ENCODE results near the gene PAPSS1.

PAPSS1 gene

DNA sequence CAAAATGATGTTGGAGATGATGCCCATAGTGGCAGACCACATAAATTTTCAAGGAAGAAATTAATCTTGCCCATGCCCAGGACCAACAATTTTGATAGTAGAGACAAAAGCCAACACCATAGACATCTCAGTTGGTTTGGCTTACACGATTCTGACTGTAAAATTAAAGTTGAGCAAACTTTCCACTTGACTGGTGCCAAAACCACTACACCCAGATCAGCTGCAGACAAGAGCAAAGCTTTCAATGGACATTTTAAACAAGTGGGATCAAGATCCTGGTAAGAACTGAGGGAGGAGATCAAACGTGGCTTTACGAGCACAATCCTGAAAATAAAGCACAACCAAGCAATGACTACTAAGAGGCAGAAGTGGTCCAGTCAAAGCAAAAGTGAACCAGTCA, 90.7 kb downstream of the PAPSS1 start:
- no peak for DNase-seq (ENCODE audit: low read depth in 2 of 2)

DNA sequence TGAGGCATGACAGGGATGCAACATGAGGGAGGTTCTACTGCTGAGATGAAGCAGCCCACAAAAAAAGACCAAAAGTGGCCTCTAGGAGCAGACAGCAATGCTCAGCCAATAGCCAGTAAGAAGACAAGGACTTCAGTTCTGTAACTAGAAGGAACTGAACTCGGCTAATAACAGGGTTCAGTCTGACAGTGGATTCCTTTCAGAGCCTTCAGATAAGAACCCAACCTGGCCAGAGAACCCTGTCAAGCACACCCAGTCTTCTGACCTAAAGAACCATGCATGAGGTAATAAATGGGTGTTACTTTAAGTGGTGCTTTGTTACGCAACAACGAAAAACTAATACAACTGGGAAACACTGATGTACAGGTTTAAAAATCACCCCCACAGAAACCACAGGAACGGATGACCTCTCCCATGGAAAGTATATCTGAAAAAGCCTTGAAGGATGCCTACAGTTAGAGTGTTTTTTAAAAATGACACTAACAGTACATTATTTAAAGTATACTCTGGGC, 94.6 kb downstream of the PAPSS1 start:
- no peak for DNase-seq (ENCODE audit: low read depth in 2 of 2)

DNA sequence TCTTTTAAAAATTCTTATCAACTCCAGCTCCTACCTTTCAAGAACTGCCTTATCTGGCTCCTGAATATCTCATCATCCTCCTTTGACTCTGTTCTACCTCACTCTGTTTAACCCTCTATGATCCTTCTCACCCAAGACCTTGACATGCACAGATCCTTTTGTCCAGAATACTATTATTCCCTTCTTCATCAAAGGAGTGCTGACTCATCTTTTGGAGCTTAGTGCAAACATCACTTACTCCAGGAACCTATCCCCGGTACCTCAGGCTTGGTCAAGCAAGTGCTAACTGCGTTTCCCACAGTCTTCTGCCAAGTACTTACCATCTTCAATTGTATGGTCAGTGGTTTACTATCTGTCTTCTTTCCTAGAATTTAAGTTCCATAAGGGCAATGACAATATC, 96.0 kb downstream of the PAPSS1 start:
- no peak for DNase-seq (ENCODE audit: low read depth in 2 of 2)

DNA sequence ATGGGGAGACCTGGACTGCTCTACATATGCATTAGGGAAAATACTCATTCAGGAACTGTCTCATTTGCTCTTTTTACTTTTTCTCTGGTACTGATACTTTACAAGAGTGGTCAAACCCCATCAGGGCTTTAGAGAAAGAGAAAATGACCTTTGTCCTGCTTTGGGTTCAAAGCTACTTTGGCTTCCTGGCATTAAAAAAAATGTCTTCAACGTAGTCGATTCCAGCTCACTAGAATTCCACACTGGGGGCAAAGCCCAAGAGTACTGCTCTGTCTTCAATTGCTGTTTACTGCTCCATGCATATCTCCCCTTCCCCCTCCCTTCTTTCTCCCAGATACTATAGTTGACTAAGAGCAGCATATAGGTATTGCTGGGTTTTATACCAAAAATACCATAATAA, 98.0 kb downstream of the PAPSS1 start:
- DNase-seq (ENCODE audit: low read depth in 2 of 2) = no peak

DNA sequence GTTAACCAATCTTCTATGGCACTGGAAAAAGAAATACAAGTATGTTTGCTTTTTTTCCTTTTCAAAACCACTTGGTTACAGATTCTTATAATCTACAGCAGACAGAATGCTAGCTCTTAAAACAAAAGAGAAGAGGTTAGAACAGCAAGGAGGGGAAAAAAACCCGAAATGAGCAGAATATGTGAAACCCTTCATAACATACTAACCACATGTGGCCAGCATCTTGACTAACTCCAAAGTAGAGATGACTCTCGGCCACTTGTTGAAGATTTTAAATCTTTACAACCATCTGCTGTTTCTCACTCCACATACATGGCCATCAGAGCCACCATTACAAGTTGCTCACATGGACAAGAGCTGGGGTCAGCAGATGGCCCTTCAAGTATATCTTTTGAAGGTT, 100.3 kb downstream of the PAPSS1 start:
- no peak for DNase-seq (ENCODE audit: low read depth in 2 of 2)

DNA sequence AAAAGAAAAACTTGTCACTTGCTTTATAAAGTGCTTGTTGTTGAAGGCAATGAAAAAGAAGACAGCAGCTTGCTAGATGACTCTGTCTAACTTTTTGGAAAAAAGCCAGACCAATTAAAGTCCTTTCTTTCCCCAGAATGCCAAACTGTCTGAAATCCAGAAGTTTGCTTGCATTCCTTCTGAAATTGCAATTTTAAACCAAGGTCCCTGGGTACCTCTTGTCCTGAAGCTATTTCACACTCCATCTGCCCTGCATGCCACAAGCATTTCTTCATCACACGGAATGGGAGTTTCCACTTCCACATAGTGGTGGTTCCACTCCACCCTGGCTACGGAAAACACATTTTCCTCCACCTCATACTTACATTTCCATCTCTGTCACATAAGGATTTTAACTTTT, 101.0 kb downstream of the PAPSS1 start:
- DNase-seq (ENCODE audit: low read depth in 2 of 2) = no peak

DNA sequence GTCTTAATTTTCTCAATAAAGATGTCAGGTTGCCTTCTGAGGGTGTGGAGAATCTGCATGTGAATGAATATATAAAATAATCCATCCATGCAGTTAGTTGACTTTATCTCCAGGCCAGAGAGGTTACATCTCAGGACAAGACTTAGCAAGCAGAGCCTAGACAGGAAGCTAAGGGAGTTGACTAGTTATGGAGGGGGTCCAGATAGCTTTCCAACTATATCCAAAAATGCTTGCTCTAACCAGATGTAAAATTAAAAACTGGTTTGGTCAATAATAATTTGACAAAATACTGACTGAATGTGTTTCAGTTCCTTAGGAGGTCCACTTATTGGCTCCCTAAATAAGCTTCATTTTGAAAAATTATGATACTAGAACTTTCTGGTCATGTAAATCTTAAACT, 101.4 kb downstream of the PAPSS1 start:
- no peak for DNase-seq (ENCODE audit: low read depth in 2 of 2)

DNA sequence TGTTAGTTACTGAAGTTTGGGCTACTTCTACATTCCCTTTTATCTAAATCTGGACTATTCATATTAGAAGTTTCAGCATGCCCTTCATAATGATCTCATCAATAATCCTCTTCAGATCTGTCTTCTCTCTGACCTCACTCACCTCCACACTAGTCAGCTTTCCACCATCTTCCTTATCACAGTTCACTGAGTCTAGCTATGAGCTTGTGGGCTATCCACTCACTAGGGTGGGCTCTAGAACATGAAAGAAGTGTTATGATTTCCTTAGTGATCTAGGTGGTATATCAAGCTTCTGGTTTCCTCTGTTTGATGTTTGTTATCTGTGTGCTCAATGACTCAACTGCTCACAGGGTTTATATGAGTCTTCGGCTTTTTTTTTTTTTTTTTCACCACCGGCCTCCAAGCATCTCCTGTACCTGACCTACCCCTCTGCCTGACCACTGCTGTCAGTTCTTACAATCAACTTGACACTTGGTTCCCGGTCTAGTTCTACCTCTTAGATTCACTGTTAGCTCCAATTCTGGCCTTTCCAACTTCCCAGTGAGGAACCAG, 103.1 kb downstream of the PAPSS1 start:
- no peak for DNase-seq (ENCODE audit: low read depth in 2 of 2)

DNA sequence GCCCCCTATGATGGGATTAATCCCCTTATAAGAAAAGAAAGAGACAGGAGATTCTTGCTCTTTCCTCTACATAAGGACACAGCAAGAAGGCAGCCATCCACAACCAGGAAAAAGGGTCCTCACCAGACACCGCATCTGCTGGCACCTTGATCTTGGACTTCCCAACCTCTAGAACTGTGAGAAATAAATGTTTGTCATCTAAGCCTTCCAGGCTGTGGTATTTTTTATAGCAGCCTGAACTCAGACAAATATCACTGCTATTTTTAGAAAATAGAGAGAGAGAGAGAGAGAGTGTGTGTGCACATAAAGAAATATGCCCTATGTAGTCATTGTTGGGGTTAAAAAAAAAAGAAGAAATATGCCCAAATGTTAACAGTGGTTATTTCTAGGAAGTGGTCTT, 104.2 kb downstream of the PAPSS1 start:
- DNase-seq (ENCODE audit: low read depth in 2 of 2) = no peak

DNA sequence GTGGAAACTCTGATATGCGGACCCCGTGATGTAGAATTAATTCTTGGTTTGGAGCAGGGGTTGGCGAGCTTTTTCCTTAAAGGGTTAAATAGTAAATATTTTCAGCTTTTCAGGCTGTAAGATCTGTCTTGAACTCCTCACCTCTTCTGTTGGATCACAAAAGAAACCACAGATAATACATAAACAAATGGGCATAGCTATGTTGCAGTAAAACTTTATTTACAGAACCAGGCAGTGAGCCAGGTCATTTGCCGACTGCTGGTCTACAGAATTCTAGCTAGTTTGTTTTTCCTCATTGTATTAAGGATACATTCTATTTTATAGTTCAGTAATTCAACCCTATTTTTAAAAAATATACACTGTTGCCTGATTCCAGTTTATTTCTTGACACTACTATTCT, 116.6 kb downstream of the PAPSS1 start:
- DNase-seq (ENCODE audit: low read depth in 2 of 2) = no peak

DNA sequence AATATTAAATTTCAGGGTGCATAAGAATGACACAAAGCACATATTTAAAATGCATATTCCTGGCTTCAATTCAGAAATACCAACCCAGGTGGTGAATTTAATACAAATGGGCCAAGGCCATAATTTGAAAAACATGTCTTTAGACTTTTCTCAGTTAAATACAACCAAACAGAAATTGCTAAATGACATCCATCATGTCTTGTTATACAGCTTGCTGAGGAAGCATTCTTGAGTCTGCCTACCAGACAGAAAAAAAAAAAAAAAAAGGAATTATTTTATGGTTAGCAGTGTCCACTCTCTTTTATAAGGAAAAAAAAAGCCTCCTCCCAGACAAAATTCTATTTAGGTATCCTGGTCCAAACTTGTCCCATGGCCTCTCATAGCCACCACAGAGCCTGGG, 119.1 kb downstream of the PAPSS1 start:
- DNase-seq (ENCODE audit: low read depth in 2 of 2) = no peak

DNA sequence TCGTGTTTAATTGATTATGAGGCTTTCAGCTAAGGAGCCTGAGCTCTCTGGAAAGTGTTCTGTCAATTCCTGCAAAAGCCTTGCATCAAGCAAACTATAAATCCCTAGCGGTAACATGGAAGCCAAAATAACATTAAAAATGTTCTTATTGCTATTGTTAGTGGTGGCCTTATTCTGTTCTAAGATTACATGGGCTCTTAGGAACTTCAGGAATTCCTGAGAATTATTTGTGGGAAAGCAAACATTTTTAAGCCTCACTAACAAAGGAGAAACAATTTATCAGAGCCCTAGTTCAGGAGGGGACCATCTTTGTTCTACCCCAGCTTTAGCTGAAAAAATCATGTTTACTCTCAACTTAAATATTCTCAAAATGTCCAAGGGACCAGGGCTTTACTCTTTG, 119.6 kb downstream of the PAPSS1 start:
- DNase-seq (ENCODE audit: low read depth in 2 of 2) = no peak

DNA sequence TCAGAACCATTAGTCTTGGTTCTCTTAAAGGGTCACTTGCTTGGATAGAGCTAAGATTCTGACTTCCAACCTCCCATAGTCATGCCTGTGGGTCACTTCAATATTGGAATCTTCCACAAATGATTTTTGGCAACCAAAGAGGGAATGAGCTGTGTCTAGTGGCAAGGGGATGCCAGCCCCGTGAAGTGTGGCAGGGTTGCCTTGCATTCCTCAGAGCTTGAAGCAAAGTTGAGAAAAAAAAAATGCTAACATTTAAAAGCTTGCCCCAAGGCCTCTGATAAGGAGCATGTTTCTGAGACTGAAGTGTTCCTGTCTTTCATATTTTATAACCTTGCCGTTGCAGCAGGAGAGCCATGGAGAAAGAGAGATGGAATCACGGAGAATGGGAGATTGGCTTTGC, 120.2 kb downstream of the PAPSS1 start:
- DNase-seq (ENCODE audit: low read depth in 2 of 2) = no peak

DNA sequence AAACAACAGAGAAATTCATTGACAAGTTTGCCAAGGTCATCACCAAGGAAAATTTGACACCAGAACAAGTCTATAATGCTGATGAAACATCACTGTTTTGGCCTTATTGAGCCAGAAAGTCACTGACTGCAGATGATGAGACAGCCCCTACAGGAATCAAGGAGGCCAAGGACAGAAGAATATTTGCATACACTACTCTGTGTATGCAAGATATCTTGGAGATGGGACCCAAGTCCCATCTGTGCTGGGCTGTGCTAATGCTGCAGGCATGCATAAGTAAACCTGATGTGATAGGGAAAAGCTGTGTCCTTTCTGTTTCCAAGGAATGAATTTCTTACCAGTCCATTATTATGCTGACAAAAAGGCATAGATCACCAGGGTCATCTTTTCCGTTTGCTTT, 126.8 kb downstream of the PAPSS1 start:
- DNase-seq (ENCODE audit: low read depth in 2 of 2) = no peak

DNA sequence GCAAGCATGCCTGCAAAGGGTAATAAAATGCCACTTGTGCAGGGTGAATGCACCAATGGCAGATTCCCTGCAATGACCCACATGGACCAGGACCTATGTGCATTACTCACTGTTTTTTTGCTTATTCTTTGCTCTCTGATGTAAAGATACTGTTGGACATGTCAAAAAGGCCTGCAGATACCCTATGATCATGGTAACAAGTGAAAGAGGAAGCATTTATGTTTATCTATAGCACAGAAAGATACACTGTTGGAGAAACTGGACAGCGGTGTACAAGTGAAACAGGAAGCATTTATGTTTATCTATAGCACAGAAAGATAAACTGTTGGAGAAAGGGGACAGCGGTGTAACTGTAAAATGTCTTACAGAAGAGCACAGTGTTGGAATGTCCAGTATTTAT, 127.5 kb downstream of the PAPSS1 start:
- DNase-seq (ENCODE audit: low read depth in 2 of 2) = no peak

DNA sequence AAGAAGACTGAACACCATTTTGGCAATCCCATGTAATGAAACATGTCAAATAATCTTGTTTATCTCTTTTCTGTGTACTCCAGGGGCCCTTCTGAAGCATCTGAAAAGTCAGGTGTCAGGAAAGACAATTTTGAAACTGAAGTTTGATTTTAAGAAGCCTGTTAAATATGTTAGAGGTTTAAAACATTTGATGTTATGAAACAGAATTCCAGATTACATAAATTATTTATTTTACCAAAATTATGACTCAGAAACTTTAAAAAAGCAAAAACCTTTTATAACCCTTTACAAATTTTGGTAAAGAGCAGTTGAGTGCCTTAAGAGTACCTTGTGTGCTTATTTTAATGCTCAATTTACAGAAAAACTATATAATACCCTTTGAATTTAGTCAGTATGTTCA, 130.8 kb downstream of the PAPSS1 start:
- DNase-seq (ENCODE audit: low read depth in 2 of 2) = no peak

DNA sequence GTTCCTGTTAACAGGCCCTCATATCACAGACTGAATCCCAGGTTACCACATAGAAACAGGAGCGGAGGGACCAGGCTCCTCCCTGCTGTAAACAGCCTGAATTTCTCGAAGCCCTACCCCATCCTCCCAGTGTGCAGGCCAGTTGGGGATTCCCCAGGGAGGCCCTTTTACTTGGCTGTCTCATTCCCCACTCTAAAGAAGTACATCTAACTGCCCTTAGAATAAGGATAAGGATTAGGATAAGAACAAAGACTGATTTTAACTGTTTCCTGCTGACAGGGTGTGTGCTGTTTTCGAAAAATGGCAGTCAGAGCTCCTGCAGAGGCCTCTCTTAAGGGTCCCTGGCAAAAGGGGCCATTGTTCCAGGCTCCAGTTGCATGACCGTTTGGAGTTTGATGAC, 133.7 kb downstream of the PAPSS1 start:
- no peak for DNase-seq (ENCODE audit: low read depth in 2 of 2)

DNA sequence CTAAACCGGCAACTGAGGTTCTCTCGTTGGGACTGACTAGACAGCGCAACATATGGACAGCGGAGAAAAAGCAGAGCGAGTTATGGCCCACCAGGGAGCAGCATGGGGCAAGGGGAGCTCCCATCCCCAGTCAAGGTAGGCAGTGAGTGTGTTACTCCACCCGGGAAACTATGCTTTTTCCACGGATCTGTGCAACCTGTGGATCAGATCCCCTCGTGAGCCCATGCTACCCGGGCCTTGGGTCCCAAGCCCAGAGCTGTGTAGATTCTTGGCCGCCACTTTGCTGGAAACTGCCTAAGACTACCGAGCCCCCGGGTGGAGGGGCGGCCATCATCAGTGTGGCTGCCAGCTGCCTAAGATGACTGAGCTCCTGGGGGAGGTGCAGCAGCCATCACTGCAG, 140.9 kb downstream of the PAPSS1 start:
- no peak for DNase-seq (ENCODE audit: low read depth in 2 of 2)

DNA sequence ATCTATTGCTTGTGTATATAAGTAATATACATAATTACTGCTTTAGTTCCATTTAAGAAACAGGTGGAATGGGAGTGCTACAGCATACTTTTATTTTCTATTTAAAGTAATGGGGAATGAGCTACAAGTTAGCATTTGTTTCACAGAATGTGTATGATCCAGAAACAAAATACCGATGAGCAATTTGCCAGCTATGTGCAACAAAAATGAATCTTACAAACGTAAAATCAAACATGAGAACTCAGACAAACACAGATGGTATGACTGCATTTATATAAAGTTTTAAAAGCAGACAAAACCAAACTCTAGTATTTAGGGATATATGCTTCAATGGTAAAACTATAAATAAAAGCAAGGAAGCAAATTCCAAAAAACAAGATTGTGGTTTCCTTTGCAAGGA, 141.7 kb downstream of the PAPSS1 start:
- DNase-seq (ENCODE audit: low read depth in 2 of 2) = no peak

DNA sequence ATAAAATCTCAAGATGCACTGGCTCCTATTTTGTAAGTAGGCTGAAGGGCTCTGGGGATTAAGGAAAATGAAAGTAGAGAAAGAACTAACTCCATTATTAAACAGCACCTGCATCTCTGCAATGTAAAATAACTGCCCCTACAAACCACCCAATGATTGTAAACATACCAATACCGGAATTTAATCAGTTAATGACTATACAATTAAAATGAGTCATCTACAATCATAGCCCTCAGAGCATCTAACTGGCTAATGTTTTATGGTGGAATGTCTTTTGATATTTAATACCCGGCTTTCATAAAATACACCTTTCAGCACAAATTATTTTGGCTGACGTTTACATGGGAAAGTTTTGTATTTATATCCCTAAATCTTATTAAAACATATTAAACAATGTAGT, 142.3 kb downstream of the PAPSS1 start:
- DNase-seq (ENCODE audit: low read depth in 2 of 2) = no peak

DNA sequence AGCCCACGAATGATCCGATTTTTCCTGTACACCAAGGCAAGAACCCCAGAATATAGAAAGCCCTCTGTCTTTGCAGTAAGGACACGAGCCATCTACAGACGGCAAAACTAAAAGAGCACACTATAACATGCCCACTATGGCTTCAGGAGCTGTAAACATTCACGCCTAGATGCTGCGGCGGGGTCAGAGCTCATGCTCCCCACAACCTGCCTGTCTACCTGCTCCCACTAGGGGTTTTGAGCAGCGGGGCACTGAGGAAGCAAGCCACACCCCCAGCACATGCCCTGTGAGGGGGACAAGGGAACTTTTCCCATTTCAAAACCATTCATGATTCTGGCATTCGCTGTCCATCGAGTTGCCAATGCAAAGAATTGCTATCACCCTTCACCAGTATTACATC, 144.8 kb downstream of the PAPSS1 start:
- no peak for DNase-seq (ENCODE audit: low read depth in 2 of 2)

DNA sequence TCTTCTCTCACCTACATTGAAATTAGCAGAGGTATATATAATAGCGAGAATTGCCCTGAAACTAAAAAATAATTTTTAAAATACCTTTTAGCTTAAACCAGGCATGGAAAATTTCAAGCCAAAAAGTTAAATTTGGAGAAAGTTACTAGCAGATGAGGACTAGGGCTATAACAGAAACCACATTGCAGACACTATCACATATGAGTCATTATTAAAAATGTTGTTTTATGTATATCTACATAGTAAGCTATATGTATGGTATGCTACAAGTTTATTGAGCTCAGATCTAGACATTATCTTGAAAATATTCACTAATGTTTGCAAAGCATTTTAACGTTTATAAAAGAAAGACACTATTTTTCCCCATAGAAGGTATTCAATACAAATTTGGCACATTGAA, 147.8 kb downstream of the PAPSS1 start:
- DNase-seq (ENCODE audit: low read depth in 2 of 2) = no peak

DNA sequence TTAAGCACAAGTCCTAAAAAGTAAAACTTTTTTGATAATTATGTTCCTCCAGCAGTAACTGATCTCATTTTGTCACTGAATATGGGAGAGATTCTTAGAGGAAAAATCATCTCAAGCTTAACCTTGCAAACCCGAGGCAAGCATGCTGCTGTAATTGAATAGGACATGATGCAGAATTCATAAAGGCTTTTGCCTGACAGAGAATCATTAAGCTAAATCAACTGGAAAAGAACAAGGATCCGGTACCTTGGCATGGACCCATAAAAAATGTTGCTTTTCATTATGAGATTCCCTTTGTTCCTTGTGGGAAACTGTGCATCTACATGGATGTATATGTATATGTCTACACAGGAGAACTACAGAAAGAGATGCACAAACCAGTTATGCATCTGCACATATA, 149.1 kb downstream of the PAPSS1 start:
- no peak for DNase-seq (ENCODE audit: low read depth in 2 of 2)

DNA sequence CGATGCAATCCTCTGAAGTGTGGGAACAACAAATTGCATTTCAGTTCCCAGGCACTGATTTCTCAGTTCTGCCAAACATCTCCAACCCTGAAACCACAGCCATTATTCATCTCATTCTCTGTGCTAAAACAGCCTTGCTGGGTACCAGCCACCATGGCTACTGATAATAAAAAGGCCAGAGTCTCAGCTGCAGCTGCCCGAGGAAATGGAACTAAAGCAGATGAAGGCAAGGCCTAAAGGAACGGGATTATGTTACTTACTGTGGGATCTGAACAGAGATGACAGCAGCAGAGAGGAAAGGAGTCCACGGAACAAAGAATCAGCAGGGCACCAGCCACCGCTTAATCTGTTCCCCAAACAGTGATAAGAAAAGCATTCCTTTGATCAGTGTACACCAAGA, 155.7 kb downstream of the PAPSS1 start:
- DNase-seq (ENCODE audit: low read depth in 2 of 2) = no peak

Data from stimulated activated CD8-positive, alpha-beta memory T cell treated with anti-CD3 and anti-CD28 coated beads, Interleukin-15, amount 100 ng/mL, for 48 hours (primary cell).